Stimulated activated CD4-positive, alpha-beta T cell treated with anti-CD3 and anti-CD28 coated beads, Interleukin-4, amount 100 ng/mL, for 48 hours (primary cell): ENCODE results near the gene ECM2.

Experiments used
- DNase-seq, 2 donors: peaks; one replicate each; pipeline ENCODE4 v3.0.0-alpha.2; 2020; ENCODE audit warnings: low read depth in 2 of 2

The ECM2 gene

GRCh38 chr9:92527832-92528521 lies 7.8 kb downstream of the ECM2 start:
- no peak for DNase-seq

GRCh38 chr9:92527291-92527828 lies 8.4 kb downstream of the ECM2 start:
- no peak for DNase-seq

- DNase-seq: no peak
Observed at GRCh38 chr9:92525306-92525705, 10.5 kb downstream of the ECM2 start.

GRCh38 chr9:92524881-92525280 lies 10.9 kb downstream of the ECM2 start:
- DNase-seq: no peak

DNA sequence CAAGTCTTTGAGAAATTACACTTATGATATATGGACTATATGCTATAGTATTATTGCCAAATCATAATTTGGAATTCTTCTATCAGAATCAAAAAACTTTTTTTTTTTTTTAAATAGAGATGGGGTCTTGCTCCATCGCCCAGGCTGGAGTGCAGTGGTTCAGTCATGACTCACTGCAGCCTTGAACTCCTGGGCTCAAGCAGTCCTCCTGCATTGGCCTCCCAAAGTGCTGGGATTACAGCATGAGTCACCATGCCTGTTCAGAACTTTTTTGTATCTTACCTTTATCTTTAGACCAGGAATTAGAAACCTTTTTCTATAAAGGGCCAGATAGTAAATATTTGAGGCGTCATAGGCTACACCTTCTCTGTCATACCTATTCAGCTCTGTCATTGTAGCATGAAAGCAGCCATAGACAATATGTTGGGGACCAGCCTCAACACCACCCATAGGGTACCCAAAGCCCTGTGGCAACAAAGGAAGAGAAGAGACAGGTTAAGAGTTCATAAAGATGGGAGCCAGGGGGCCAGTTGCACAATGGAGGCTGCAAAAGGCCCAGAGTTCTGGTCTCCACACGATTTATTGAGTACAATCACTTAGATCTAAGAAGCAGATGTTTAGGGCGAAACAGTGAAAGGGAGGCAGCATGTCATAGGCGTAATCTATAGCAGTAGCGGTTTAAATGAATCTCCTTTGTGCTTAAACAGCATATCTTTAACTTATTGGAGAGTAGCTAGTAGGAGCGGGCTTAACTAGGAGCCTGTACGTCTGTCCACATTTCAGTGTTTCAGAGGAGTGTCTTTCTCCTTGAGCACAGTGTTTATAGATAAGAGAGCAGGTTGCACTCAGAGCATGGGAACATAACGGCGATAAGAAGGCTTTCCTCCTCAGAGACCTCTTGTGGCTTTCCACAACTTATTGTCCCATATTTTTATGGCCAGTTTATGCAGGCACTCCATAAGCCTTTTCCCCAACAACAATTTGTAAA lies 12.5 kb downstream of the ECM2 start:
- no peak for DNase-seq

GRCh38 chr9:92520837-92521236 lies 15.0 kb downstream of the ECM2 start:
- DNase-seq: no peak

DNA sequence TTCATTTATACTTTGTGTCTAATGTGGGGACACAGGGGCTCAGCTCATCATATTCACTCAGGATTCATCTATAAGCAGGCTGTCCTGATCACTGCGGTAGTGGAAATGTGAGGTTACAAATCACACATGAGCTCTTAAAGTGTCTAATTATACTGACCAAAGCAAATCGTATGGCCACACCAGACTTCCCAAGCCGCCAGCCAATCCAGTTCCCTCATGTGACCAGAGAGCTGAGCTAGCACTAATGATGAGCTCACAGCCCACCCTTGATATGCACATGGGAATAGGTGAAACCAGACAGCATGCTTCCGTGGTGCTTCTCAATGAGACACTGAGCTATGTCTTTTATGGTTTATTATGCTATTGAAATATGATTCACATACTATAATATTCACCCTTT lies 17.6 kb downstream of the ECM2 start:
- DNase-seq: no peak

- no peak for DNase-seq
Observed at GRCh38 chr9:92517046-92517445, 18.7 kb downstream of the ECM2 start.

DNA sequence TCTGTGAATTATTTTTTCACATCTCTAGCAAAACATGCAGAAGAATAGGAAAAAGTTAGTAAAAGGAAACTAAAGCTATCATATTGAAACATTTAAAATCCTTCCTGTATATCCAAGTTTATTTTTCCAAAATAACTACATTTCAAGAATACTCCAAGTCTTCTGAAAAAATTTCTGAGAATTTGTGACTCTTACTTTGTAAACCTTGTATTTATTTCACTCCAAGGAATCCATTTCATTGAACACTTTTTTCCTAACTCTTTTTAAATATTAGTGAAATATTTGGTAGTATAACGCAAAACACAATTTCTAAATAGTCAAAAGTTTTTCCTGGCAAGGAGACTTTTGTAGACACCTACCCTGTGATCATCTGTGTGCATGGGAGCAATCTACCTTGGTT lies 19.3 kb downstream of the ECM2 start:
- no peak for DNase-seq

DNA sequence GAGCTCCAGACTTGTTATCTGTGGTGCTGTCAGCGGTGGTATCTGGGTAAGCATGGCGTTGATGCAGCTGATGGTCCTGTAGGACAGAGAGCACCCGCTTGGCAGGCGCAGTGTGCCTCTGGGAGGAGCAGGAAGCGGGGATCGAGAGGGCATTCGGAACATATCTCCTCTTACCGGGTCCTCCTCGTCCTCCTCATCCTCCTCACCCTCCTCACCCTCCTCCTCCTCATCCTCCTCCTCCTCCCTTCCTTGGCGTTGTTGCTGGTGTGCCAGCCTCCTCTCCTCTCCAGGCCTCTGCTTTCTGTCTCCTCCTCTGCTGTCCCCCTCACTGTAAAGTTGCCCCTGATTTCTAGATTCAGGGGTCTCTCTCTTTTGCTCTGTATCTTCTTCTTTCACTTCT lies 21.2 kb downstream of the ECM2 start:
- DNase-seq: no peak

DNA sequence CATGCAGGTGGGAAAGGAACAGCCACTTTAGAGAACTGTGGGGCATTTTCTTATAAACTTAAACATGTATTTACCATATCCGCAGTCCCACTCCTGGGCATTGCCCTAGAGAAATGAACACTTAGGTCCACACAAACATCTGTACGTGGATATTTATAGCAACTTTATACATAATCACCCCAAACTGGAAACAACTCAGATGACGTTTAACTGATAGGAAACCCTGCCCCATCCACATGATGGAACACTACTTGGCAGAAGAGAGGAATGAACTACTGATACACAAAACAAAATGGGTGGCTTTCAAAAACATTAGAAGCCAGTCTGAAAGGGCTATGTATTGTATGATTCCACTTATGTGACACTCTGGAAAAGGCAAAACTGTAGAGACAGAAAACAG lies 22.4 kb downstream of the ECM2 start:
- DNase-seq: no peak

- no peak for DNase-seq
Observed at GRCh38 chr9:92512622-92513021, 23.2 kb downstream of the ECM2 start.

GRCh38 chr9:92510747-92511146 lies 25.0 kb downstream of the ECM2 start:
- no peak for DNase-seq

- DNase-seq: no peak
Observed at GRCh38 chr9:92509050-92509449, 26.7 kb downstream of the ECM2 start.

GRCh38 chr9:92508018-92508820 lies 27.6 kb downstream of the ECM2 start:
- no peak for DNase-seq

- no peak for DNase-seq
Observed at GRCh38 chr9:92507496-92507895, 28.3 kb downstream of the ECM2 start.

DNA sequence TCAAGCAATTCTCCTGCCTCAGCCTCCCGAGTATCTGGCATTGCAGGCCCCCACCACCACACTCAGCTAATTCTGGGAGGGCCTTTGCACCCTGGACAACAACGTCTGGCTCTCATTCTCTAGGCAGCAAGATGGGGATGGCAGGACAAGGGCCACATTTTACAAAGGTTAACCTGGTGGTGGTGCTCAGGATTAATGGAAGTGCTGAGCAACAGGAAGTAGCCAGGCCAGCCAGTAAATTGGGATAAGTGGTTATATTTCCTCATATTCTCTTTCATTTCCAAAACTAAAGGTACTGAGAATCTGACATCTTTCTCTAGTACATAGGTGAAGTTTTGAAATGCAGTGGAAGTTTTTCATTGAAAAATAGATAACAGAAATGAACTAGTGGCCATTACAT lies 28.8 kb downstream of the ECM2 start:
- DNase-seq: no peak

GRCh38 chr9:92506184-92506857 lies 29.5 kb downstream of the ECM2 start:
- no peak for DNase-seq

- DNase-seq: no peak
Observed at GRCh38 chr9:92504881-92505280, 30.9 kb downstream of the ECM2 start.

DNA sequence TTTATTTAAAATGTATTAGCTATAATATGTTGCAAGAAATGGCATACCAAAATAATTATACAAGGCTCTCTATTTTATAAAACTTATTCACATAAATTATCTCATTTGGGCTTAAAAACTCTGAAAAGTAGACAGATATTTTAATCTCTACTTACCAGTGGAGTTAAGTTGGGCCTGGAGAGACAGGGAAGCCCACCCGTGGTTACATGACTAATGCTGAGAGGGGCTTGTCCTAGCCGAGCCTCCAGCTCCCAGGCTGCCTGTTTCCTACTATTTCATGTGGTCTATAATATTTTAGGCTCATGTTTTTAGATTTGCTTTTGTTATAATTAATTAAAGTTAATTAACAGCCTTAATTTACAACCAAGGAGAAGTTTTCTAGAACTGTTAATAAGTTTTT lies 32.6 kb downstream of the ECM2 start:
- DNase-seq: no peak

- DNase-seq: peak in 1 of 2 donors; percentile 4
Observed at GRCh38 chr9:92501671-92502393, 34.0 kb downstream of the ECM2 start.
